Endothelial cell (in vitro differentiated cells): ENCODE measurements around the gene NLGN4Y. TPM values are rescaled to one million over a fixed set of nuclear protein-coding genes. Genes with fewer than 3 reads are reported as not detected.

Experiments
- DNase-seq: peaks from one replicate; pipeline ENCODE4 v3.0.0; 2021; ENCODE audit warnings: low spot score
- H3K27ac Mint-ChIP-seq: one replicate; pipeline ENCODE4 v1.8.0; 2021; ENCODE audit warnings: mixed read lengths, inconsistent platforms; ENCODE audit not compliant: unreplicated experiment
- H3K27me3 Mint-ChIP-seq: one replicate; pipeline ENCODE4 v1.8.0; 2021; ENCODE audit warnings: mild to moderate bottlenecking, moderate library complexity, mixed read lengths, inconsistent platforms; ENCODE audit not compliant: unreplicated experiment
- H3K36me3 Mint-ChIP-seq: one replicate; pipeline ENCODE4 v1.8.0; 2021; ENCODE audit warnings: mild to moderate bottlenecking, low read depth, mixed read lengths, inconsistent platforms; ENCODE audit not compliant: unreplicated experiment
- H3K4me1 Mint-ChIP-seq: one replicate; pipeline ENCODE4 v1.8.0; 2021; ENCODE audit warnings: mild to moderate bottlenecking, mixed read lengths, inconsistent platforms; ENCODE audit not compliant: unreplicated experiment
- H3K4me3 Mint-ChIP-seq: one replicate; pipeline ENCODE4 v1.8.0; 2021; ENCODE audit warnings: mild to moderate bottlenecking, mixed read lengths, inconsistent platforms; ENCODE audit not compliant: unreplicated experiment
- H3K9me3 Mint-ChIP-seq: one replicate; pipeline ENCODE4 v1.8.0; 2021; ENCODE audit warnings: mixed read lengths, inconsistent platforms; ENCODE audit not compliant: unreplicated experiment
- CTCF ChIP-seq: fragments of 200-600 bp; sonication (generic); IDR thresholded peaks from one replicate; pipeline ENCODE4 v1.5.0; 2021; ENCODE audit warnings: antibody characterized with exemption; ENCODE audit not compliant: unreplicated experiment
- total RNA-seq: library from RNA; stranded (reverse); fragmentation: NEBNext Ultra II Directional; extraction: Animal tissue kit (Norgen Biotek cat#: 25700); gene quantifications from one replicate; pipeline ENCODE4 v1.2.1, GENCODE V29; 2021; ENCODE audit not compliant: unreplicated experiment

Gene NLGN4Y
- total RNA-seq, 1 donor from 2014 or later: 78.9 TPM

GRCh38 chrY:14618513-14618912 lies 94.2 kb downstream of the NLGN4Y start:
- TF ChIP-seq CTCF: no peak
- Mint-ChIP-seq H3K36me3 (peaks cover 4% of the 10 kb centered on the region), H3K4me3 (no peak overlapping the region), H3K4me1 (peaks cover 26% of the 10 kb centered on the region), H3K27ac (no peak overlapping the region), H3K27me3 (no peaks in the 10 kb centered on the region), H3K9me3 (no peaks in the 10 kb centered on the region)
- DNase-seq: no peak

- TF ChIP-seq CTCF: no peak
- Mint-ChIP-seq H3K9me3 (no peaks in the 10 kb centered on the region), H3K4me1 (no peaks in the 10 kb centered on the region), H3K27me3 (no peaks in the 10 kb centered on the region), H3K4me3 (no peak overlapping the region), H3K27ac (no peak overlapping the region), H3K36me3 (peaks cover 22% of the 10 kb centered on the region)
- no peak for DNase-seq
Observed at GRCh38 chrY:14628208-14628607, 103.9 kb downstream of the NLGN4Y start.

GRCh38 chrY:14631676-14632075 lies 107.3 kb downstream of the NLGN4Y start:
- no peak overlapping the region for H3K4me3 Mint-ChIP-seq
- no peaks in the 10 kb centered on the region for H3K27me3 Mint-ChIP-seq
- TF ChIP-seq CTCF: no peak
- H3K4me1 Mint-ChIP-seq: no peaks in the 10 kb centered on the region
- DNase-seq: no peak
- no peaks in the 10 kb centered on the region for H3K9me3 Mint-ChIP-seq
- H3K36me3 Mint-ChIP-seq: peaks cover 4% of the 10 kb centered on the region
- no peak overlapping the region for H3K27ac Mint-ChIP-seq

GRCh38 chrY:14633718-14634117 lies 109.4 kb downstream of the NLGN4Y start:
- peaks cover 7% of the 10 kb centered on the region for H3K36me3 Mint-ChIP-seq
- DNase-seq: no peak
- no peak overlapping the region for H3K4me3 Mint-ChIP-seq
- no peak overlapping the region for H3K27ac Mint-ChIP-seq
- no peaks in the 10 kb centered on the region for H3K27me3 Mint-ChIP-seq
- no peaks in the 10 kb centered on the region for H3K9me3 Mint-ChIP-seq
- TF ChIP-seq CTCF: no peak
- no peaks in the 10 kb centered on the region for H3K4me1 Mint-ChIP-seq

- no peaks in the 10 kb centered on the region for H3K9me3 Mint-ChIP-seq
- H3K4me1 Mint-ChIP-seq: no peaks in the 10 kb centered on the region
- H3K4me3 Mint-ChIP-seq: no peak overlapping the region
- H3K27me3 Mint-ChIP-seq: no peaks in the 10 kb centered on the region
- peaks cover 10% of the 10 kb centered on the region for H3K36me3 Mint-ChIP-seq
- TF ChIP-seq CTCF: no peak
- no peak overlapping the region for H3K27ac Mint-ChIP-seq
- DNase-seq: no peak
Observed at GRCh38 chrY:14634954-14635353, 110.6 kb downstream of the NLGN4Y start.
